Natural killer cell (primary cell): ENCODE data around the gene CAPRIN2. TPM values are rescaled to one million over a fixed set of nuclear protein-coding genes. Genes with fewer than 3 reads are reported as not detected.

Experiments used
- ATAC-seq, 3 donors: fragments of 150-1000 bp in 2 of 3; fragments of 200-7000 bp in 1 of 3; cut with Tn5 transposase; 1 replicate in 1 of 3; 2 replicates in 2 of 3; pipeline ENCODE4 v1.10.0; 2021; ENCODE audit warnings: mild to moderate bottlenecking in 2 of 3, moderate library complexity in 2 of 3
- DNase-seq, 2 donors: peaks; one replicate each; pipeline versions ENCODE4 v3.0.0 to v3.0.0-alpha.2; 2013 to 2021; ENCODE audit warnings: mixed read lengths in 1 of 2
- H3K27ac ChIP-seq: one replicate; pipeline ENCODE4 v1.5.1; 2013; ENCODE audit warnings: mild to moderate bottlenecking, low read length
- H3K27me3 ChIP-seq: one replicate; pipeline ENCODE4 v1.6.1; 2013; ENCODE audit warnings: low read length; ENCODE audit not compliant: control insufficient read depth, insufficient read depth
- H3K36me3 ChIP-seq: one replicate; pipeline ENCODE4 v1.6.1; 2013; ENCODE audit warnings: low read length; ENCODE audit not compliant: control insufficient read depth, insufficient read depth
- H3K4me1 ChIP-seq: one replicate; pipeline ENCODE4 v1.6.1; 2013; ENCODE audit warnings: low read length; ENCODE audit not compliant: control insufficient read depth, insufficient read depth
- H3K4me3 ChIP-seq: one replicate; pipeline ENCODE4 v1.5.1; 2013; ENCODE audit warnings: low read length
- H3K9me3 ChIP-seq: one replicate; pipeline ENCODE4 v1.6.1; 2013; ENCODE audit warnings: low read length; ENCODE audit not compliant: control insufficient read depth, insufficient read depth
- H3K27ac Mint-ChIP-seq, 2 donors: one replicate each; pipeline ENCODE4 v1.8.0; 2022; ENCODE audit warnings: mild to moderate bottlenecking in 2 of 2, mixed read lengths in 2 of 2, moderate library complexity in 1 of 2
- H3K27me3 Mint-ChIP-seq, 2 donors: one replicate each; pipeline ENCODE4 v1.8.0; 2022; ENCODE audit warnings: low read depth in 2 of 2, mixed read lengths in 2 of 2
- H3K36me3 Mint-ChIP-seq: one replicate; pipeline ENCODE4 v1.8.0; 2022; ENCODE audit warnings: mixed read lengths
- H3K4me1 Mint-ChIP-seq, 2 donors: one replicate each; pipeline ENCODE4 v1.8.0; 2022; ENCODE audit warnings: mixed read lengths in 2 of 2
- H3K4me3 Mint-ChIP-seq: one replicate; pipeline ENCODE4 v1.8.0; 2022; ENCODE audit warnings: mild to moderate bottlenecking, moderate library complexity, mixed read lengths
- H3K9me3 Mint-ChIP-seq, 2 donors: one replicate each; pipeline ENCODE4 v1.8.0; 2022; ENCODE audit warnings: mixed read lengths in 2 of 2
- WGBS: methylation state at CpG from one replicate; pipeline ENCODE4 v1.1.7; 2013; ENCODE audit warnings: missing lambda C conversion rate; ENCODE audit not compliant: insufficient coverage; 5-methylcytosine and 5-hydroxymethylcytosine counted together
- intact Hi-C: fragments of 100-400 bp; cut with micrococcal nuclease; formaldehyde crosslinking; loops from one replicate; pipeline ENCODE4 v1.14.2; 2022
- total RNA-seq, 4 donors: library from RNA; stranded (reverse); fragments of 120-200 nt in 1 of 4; gene quantifications; one replicate each; pipeline versions ENCODE4 v1.2.3 to v1.2.4, GENCODE V29; 2013 to 2022
- TF ChIP-seq, protein P1 (sequence below): fragments of 200-600 bp; IDR thresholded peaks from one replicate; pipeline ENCODE4 v1.8.0; 2022; ENCODE audit warnings: antibody characterized with exemption

Gene CAPRIN2
- total RNA-seq, 3 donors from 2014 or later (not counting 1 experiment from before 2014, with no cell fraction given) = 38.1 to 53.2 (median 38.7) TPM

DNA sequence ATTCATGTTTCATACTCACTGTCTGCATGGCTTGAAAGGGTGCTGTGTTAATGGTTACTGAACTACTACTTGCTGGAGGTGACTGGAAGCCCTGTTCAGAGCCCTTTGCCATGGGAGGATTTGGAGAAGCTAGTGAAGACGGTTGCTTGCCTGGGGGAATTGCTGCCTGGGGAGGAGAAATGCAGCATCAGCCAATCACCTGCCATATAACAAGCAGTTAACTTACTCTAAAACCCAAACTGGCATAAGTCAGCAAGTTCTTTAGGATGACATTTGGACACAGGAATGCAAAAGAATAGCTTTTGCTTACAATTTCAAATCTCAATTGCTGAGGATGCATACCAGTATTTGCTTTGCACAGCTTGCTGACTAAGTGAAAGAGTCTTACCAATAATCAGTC is 35.7 kb downstream of the CAPRIN2 start:
- Mint-ChIP-seq H3K4me1 (no peaks in the 10 kb centered on the region), H3K36me3 (peaks cover 27% of the 10 kb centered on the region), H3K9me3 (no peaks in the 10 kb centered on the region), H3K4me3 (no peak overlapping the region), H3K27me3 (no peaks in the 10 kb centered on the region), H3K27ac (no peak overlapping the region)
- no CpG with 5 or more reads among the region's 1 CpG for WGBS
- Histone ChIP-seq H3K4me1 (no peaks in the 10 kb centered on the region), H3K4me3 (no peak overlapping the region), H3K27me3 (no peaks in the 10 kb centered on the region), H3K27ac (no peak overlapping the region), H3K9me3 (no peaks in the 10 kb centered on the region), H3K36me3 (peaks cover 57% of the 10 kb centered on the region)
- TF ChIP-seq, protein P1, sequence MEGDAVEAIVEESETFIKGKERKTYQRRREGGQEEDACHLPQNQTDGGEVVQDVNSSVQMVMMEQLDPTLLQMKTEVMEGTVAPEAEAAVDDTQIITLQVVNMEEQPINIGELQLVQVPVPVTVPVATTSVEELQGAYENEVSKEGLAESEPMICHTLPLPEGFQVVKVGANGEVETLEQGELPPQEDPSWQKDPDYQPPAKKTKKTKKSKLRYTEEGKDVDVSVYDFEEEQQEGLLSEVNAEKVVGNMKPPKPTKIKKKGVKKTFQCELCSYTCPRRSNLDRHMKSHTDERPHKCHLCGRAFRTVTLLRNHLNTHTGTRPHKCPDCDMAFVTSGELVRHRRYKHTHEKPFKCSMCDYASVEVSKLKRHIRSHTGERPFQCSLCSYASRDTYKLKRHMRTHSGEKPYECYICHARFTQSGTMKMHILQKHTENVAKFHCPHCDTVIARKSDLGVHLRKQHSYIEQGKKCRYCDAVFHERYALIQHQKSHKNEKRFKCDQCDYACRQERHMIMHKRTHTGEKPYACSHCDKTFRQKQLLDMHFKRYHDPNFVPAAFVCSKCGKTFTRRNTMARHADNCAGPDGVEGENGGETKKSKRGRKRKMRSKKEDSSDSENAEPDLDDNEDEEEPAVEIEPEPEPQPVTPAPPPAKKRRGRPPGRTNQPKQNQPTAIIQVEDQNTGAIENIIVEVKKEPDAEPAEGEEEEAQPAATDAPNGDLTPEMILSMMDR = no peak
- no peak for ATAC-seq
- intact Hi-C loops = no loop called here
- no peak for DNase-seq

DNA sequence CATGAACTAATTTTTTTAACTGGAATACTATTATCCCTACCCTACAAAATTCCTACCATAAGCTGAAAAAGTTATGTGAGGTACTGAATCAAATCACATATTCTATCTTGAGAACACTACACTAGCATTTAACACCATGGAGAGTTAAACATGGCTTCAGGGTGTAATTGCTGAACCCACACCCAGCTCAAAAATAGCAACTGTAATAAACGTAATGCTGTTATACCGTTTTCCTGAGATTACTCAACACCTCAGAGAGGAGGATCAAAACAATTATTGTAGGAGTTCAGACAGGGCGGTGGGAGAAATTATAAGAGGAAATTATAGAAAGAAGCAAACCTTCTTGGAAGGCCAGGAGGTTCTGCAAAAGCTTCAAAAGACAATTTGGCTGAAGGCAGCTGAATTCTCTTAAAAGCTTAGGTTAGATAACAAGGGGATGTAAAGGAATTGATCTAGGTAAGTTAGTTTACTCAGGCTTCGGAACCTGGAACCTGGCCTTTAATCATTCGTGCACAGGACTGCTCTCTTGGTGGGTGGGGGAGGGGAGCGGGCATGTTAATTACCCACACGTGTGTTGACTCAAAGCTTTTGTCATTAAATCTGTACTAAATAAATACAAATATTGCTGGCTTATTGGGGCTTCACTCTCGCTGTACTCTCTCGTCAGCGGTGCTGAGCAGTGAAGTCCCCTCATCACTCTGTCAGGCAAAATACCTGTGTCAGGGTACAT is 47.0 kb downstream of the CAPRIN2 start:
- DNase-seq = no peak
- Mint-ChIP-seq H3K27ac (no peak overlapping the region), H3K9me3 (no peaks in the 10 kb centered on the region), H3K27me3 (no peaks in the 10 kb centered on the region), H3K4me1 (no peaks in the 10 kb centered on the region), H3K4me3 (no peak overlapping the region), H3K36me3 (no peaks in the 10 kb centered on the region)
- TF ChIP-seq, protein P1 = no peak
- intact Hi-C loops = no loop called here
- H3K9me3 ChIP-seq = no peaks in the 10 kb centered on the region
- no peaks in the 10 kb centered on the region for H3K27me3 ChIP-seq
- 97% methylated on average over 6 of the region's 10 CpGs for WGBS
- H3K4me1 ChIP-seq = no peaks in the 10 kb centered on the region
- H3K4me3 ChIP-seq = no peak overlapping the region
- H3K36me3 ChIP-seq = peaks cover 23% of the 10 kb centered on the region
- ATAC-seq = no peak
- H3K27ac ChIP-seq = no peak overlapping the region

DNA sequence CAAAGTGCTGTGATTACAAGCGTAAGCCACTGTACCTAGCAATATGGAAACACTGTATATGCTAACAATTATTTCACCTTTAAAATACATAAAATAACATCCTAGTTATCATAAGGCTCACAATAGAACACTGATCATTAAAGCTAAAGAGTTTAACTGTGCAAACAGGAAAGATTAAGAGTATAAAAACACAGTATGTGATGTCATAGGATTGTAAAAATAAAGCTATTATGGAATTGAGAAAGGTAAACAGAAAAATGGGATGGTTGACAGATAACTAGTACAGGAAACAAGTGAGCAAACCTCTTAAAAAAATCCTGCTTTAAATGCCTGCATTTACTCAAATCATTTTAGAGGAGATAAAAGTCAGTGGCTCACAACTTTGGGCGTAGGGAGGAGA is 48.3 kb downstream of the CAPRIN2 start:
- Histone ChIP-seq H3K4me3 (no peak overlapping the region), H3K4me1 (no peaks in the 10 kb centered on the region), H3K9me3 (no peaks in the 10 kb centered on the region), H3K27ac (no peak overlapping the region), H3K27me3 (no peaks in the 10 kb centered on the region), H3K36me3 (peaks cover 15% of the 10 kb centered on the region)
- Mint-ChIP-seq H3K9me3 (no peaks in the 10 kb centered on the region), H3K4me1 (no peaks in the 10 kb centered on the region), H3K36me3 (no peaks in the 10 kb centered on the region), H3K27ac (no peak overlapping the region), H3K27me3 (no peaks in the 10 kb centered on the region), H3K4me3 (no peak overlapping the region)
- TF ChIP-seq, protein P1 = no peak
- DNase-seq = no peak
- intact Hi-C loops = no loop called here
- no peak for ATAC-seq
- 100% methylated on average over 2 of the region's 2 CpGs for WGBS

DNA sequence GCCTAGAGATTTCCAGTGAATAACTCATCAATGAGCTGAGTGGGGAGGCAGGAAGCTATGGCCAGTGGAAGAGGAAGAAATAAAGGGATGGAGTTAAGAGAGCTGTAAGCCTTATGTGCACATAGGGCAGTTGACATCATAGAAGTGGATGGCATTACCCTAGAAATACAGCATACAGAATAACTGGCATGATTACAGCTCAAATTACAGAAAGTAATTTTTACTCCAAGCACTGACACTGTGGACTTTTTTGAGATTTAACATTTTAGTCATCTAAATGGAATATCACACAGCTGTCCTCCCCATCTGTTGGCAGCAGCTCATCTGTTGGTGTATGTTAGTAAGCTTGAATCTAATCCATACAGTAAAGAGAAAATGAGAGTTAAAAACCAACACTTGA is 53.7 kb downstream of the CAPRIN2 start:
- H3K4me3 Mint-ChIP-seq = no peak overlapping the region
- H3K9me3 Mint-ChIP-seq = no peaks in the 10 kb centered on the region
- TF ChIP-seq, protein P1 = no peak
- H3K27ac ChIP-seq = no peak overlapping the region
- no peaks in the 10 kb centered on the region for H3K36me3 ChIP-seq
- no peak overlapping the region for H3K4me3 ChIP-seq
- ATAC-seq (no peak), DNase-seq (no peak)
- intact Hi-C loops = no loop called here
- H3K27me3 Mint-ChIP-seq = peaks cover 0 to 2% of the 10 kb centered on the region in 2 donors
- H3K36me3 Mint-ChIP-seq = no peaks in the 10 kb centered on the region
- H3K27ac Mint-ChIP-seq = no peak overlapping the region
- no peaks in the 10 kb centered on the region for H3K27me3 ChIP-seq
- H3K4me1 Mint-ChIP-seq = peaks cover 3 to 5% of the 10 kb centered on the region in 2 donors
- H3K9me3 ChIP-seq = no peaks in the 10 kb centered on the region
- H3K4me1 ChIP-seq = peaks cover 6% of the 10 kb centered on the region
